Stimulated activated memory B cell treated with anti-CD40 and anti-IgM and Interleukin-4, amounts not matched to agents 10 μg/mL and 1 μg/mL and 100 μg/mL, for 72 hours (primary cell): Measurements from ENCODE around the gene ABHD12B.
"Not testable (repeated sequence)": the region's sequence is repeated elsewhere in the genome, so short reads cannot be mapped to it uniquely, and the experiment has no call there.

Source experiments
- ATAC-seq: fragments of 150-1000 bp; cut with Tn5 transposase; 2 replicates; pipeline ENCODE4 v1.10.0; 2021
- H3K27ac Mint-ChIP-seq: one replicate; pipeline ENCODE4 v1.8.0; 2022; ENCODE audit warnings: mild to moderate bottlenecking, mixed read lengths
- H3K27me3 Mint-ChIP-seq: one replicate; pipeline ENCODE4 v1.8.0; 2022; ENCODE audit warnings: mixed read lengths
- H3K36me3 Mint-ChIP-seq: one replicate; pipeline ENCODE4 v1.8.0; 2022; ENCODE audit warnings: mixed read lengths
- H3K4me1 Mint-ChIP-seq: one replicate; pipeline ENCODE4 v1.8.0; 2022; ENCODE audit warnings: mixed read lengths
- H3K4me3 Mint-ChIP-seq: one replicate; pipeline ENCODE4 v1.8.0; 2022; ENCODE audit warnings: mild to moderate bottlenecking, moderate library complexity, mixed read lengths
- H3K9me3 Mint-ChIP-seq: one replicate; pipeline ENCODE4 v1.8.0; 2022; ENCODE audit warnings: mixed read lengths

Gene ABHD12B

DNA sequence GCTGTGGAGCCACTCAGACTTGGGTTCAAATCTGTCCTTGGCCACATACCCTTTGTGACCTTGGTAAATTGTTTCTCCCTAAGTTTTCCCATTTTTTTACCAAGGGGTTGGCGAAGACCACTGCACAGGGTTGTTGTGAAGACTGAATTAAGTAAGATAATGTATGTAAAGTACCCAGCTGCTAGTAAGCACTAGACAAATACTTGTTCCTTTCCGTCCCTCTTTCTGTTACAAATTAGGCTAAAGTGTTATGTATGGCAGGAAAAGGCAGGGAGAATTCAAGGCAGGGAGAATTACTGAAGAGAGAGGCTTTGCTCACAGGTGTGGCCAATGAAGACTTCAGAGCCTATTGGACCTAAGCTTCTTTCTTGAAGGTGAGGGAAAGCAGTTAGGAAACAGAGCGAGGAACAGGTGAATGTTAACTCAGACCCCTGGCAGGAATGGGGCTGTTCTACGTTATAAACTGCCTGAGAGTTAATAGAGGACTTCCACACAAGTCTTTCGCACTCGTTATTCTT, 25.9 kb downstream of the ABHD12B start:
- Mint-ChIP-seq H3K4me3 (no peak overlapping the region), H3K9me3 (no peaks in the 10 kb centered on the region), H3K36me3 (no peaks in the 10 kb centered on the region), H3K27ac (no peak overlapping the region), H3K4me1 (peaks cover 7% of the 10 kb centered on the region), H3K27me3 (peaks cover 44% of the 10 kb centered on the region)
- no peak for ATAC-seq

DNA sequence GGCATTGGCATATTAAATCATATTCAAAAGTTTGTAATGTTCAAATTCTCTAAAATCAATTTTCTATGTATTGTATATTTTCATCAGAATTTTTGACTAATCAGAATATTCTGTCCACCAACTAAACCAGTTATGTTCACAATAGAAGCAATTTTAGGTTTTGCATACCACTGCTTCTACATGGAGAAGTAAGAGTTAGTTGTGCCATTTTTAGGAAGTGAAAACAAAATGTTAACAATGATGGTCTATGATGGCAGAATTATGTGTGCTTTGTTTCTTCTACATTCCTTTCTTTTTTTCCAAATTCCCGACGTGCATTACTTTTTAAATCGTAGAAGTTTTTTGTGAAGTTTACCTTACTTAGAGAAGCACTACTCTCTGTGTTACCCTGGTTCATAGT, 29.5 kb downstream of the ABHD12B start:
- H3K27ac Mint-ChIP-seq, result no peak overlapping the region
- no peaks in the 10 kb centered on the region for H3K36me3 Mint-ChIP-seq
- peaks cover 16% of the 10 kb centered on the region for H3K27me3 Mint-ChIP-seq
- peaks cover 7% of the 10 kb centered on the region for H3K4me1 Mint-ChIP-seq
- no peak for ATAC-seq
- H3K9me3 Mint-ChIP-seq, result peaks cover 4% of the 10 kb centered on the region
- no peak overlapping the region for H3K4me3 Mint-ChIP-seq

DNA sequence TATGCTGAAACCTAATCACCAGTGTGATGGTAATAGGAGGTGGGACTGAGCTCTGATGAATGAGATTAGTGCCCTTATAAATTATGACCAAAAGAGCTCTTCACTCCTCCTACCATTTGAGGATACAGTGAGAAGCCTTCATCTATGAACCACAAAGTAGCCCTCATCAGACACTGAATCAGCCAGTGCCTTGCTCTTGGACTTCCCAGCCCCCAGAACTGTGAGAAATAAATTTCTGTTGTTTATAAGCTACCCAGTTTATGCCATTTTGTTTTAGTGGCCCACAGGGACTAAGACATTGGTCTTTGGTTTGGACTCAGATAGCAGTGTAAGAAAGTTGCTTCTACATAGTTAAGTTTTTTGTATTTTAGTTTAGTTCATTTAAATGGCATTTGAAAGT, 32.9 kb downstream of the ABHD12B start:
- H3K36me3 Mint-ChIP-seq, result no peaks in the 10 kb centered on the region
- peaks cover 7% of the 10 kb centered on the region for H3K4me1 Mint-ChIP-seq
- H3K9me3 Mint-ChIP-seq, result peaks cover 4% of the 10 kb centered on the region
- no peak for ATAC-seq
- H3K27me3 Mint-ChIP-seq, result peaks cover 4% of the 10 kb centered on the region
- H3K27ac Mint-ChIP-seq, result no peak overlapping the region
- no peak overlapping the region for H3K4me3 Mint-ChIP-seq

DNA sequence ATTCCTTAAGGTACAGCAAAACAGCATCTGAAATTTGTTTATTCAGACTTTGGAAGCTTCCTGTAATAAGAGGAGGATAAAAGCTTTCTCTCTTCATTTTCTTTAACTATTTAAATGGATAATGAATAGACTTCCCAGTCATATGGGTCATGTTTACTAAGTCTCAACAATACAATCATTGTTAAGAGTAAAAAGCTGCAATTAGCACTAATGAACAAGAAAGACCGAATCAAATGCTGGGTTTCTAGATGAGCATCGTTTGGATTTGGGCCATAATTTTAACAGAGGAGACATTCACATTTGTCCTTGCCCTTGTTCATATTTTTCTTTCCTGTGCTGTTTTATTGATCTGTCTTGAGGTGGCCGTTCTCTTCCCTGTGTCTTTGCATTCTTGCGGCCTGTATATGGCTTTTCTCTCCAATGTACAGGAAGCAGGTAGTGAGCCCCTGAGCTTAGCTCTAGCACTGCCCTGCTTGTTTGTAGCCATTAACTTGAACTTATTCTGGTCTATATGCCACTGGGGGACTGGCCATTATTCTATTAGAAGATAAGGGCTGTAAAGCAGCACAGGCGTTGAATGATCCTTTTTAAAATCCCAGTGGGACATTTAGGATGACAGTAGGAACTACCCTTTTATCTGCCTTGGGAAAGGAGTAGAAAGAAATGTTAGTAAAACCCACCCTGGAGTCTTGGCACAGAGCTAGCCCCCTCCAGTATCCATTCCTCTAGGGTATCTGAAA, 34.6 kb downstream of the ABHD12B start:
- Mint-ChIP-seq H3K36me3 (no peaks in the 10 kb centered on the region), H3K27ac (no peak overlapping the region), H3K4me1 (no peaks in the 10 kb centered on the region), H3K9me3 (peaks cover 4% of the 10 kb centered on the region), H3K4me3 (no peak overlapping the region), H3K27me3 (peaks cover 18% of the 10 kb centered on the region)
- no peak for ATAC-seq

DNA sequence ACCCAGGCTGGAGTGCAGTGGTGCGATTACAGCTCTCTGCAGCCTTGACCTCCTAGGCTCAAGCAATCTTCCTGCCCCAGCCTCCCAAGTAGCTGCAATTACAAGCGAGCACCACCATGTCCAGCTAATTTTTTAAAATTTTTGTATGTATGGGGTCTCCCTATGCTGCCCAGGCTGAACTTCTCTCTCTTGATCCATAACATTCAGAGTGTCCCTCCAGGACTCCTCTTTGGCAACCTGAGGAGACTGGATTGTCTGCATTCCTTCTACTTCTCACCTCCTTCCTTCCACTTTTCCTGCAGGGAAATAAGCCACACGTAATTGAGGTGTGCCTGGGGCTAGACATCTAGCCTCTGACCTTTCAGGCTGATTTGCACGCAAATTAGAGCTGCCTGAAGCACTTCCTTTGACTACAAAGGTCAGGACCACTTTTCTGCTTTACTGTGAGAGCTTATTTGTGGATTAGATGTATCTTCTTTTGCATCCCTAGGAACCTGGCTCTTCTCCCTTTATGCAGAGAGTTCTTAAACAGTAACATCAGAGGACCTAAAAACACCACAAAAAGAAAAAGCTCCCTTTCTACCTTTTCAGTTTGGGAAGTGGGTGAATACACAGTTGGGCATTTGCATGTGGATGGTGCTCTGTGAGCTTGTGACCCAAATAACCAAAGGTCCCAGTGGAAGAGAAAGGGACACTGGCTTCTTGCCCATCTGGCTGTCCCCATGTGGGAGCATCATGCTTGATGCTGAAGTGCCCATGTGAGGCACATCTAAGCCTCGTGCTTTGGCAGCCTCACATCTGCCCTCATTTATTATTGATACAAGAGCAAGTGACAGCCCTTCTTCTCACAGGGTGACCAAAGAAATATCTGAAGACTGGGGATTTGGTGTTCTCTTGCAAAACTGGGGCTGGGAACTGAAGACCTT, 38.9 kb downstream of the ABHD12B start:
- H3K36me3 Mint-ChIP-seq, result no peaks in the 10 kb centered on the region
- no peak overlapping the region for H3K27ac Mint-ChIP-seq
- no peaks in the 10 kb centered on the region for H3K4me1 Mint-ChIP-seq

DNA sequence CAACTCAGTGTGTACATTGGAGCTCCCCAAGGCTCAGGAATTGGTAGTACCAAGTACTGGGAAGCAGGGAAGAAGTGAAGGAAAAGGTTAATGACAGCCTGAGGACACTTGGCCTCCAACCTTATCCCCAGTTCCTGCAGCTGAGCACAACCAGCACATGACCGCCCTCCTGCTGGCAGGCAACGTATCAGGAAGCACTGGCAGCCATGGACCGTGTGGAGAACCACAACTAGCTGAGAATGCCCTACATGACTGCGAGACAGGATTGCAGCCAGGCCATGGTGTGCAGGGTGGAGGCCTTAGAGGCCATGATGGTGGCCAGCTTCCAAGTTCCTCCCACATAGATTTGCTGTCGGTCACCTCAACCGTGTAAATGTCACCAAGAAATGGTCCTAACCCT, 45.6 kb downstream of the ABHD12B start:
- Mint-ChIP-seq H3K4me3 (no peak overlapping the region), H3K27me3 (peaks cover 12% of the 10 kb centered on the region), H3K9me3 (no peaks in the 10 kb centered on the region), H3K27ac (no peak overlapping the region), H3K4me1 (no peaks in the 10 kb centered on the region), H3K36me3 (no peaks in the 10 kb centered on the region)
- no peak for ATAC-seq

More for the DNA sequence above, 38.9 kb downstream of the ABHD12B start:
- ATAC-seq, result peak; percentile 20
- Mint-ChIP-seq H3K4me3 (no peak overlapping the region), H3K27me3 (peaks cover 23% of the 10 kb centered on the region), H3K9me3 (no peaks in the 10 kb centered on the region)

DNA sequence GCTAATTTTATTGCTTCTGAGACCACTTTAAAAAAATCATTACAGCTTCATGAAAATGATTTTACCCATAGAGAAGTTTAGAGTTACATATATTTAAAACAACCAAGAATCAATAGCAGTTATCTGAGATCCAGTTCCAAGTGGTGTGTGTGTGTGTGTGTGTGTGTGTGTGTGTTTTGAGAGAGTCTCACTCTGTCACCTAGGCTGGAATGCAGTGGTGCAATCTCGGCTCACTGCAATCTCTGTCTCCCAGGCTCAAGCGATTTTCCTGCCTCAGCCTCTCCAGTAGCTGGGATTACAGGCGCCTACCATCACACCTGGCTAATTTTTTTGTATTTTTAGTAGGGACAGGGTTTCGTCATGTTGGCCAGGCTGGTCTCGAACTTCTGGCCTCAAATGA, 47.7 kb downstream of the ABHD12B start:
- H3K9me3 Mint-ChIP-seq, H3K36me3 Mint-ChIP-seq, H3K27ac Mint-ChIP-seq, ATAC-seq, H3K4me1 Mint-ChIP-seq, H3K4me3 Mint-ChIP-seq: not testable (repeated sequence)
- peaks cover 18% of the 10 kb centered on the region for H3K27me3 Mint-ChIP-seq

DNA sequence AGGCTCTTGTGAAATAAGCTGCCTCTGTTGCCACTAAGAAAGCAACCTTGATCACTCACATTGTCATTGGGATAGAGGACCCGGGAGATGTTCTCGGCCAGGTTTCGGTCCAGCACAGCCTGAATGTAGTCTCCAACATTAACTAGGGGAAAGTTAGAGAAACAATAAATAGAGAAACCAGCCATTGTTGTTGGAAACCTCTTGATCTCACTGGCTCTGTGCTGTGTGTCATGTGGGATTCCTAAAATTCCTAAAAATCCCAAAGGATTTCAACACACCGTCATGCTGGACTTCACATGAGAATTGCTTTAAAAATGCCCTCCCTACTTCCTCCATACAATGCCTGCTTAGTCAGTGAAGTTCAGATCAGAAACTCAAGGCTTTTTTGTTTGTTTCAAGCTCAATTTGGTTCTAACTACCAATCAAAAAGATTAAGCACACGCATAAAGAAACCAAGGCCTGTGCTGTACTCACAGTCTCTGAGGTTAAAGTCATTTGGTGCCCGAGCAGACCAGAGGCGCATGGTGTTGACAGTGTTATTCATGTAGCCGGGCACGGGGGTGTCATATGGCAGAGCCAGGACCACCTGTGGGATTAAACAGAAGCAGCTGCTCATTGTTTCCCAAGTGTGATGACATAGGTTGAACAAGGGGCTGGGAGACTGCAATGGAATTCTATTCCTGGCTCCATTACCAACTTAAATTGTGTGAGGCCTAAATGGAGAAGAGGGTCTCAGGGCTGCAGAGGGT, 48.8 kb downstream of the ABHD12B start:
- ATAC-seq, result no peak
- Mint-ChIP-seq H3K9me3 (no peaks in the 10 kb centered on the region), H3K4me3 (no peak overlapping the region), H3K36me3 (no peaks in the 10 kb centered on the region), H3K4me1 (no peaks in the 10 kb centered on the region), H3K27me3 (peaks cover 19% of the 10 kb centered on the region), H3K27ac (no peak overlapping the region)

DNA sequence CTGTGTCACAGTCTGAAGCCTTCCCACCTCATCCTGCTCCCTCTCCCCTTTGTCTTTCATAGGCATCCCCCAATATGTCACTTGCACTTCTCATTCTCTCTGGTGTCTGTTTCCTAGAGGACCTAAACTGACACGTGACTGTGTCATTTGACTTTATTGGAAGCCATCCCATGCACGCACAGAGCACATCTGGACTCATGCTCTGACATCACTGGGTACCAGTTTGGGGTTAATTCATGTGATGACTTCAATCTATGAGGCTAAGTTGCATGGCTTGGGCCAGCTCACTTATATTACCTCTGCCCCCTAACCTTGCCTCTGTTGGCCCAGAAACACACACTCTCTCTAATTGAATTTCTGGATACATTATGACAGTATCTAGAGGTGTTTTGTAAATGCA, 51.0 kb downstream of the ABHD12B start:
- Mint-ChIP-seq H3K4me1 (no peaks in the 10 kb centered on the region), H3K27me3 (peaks cover 17% of the 10 kb centered on the region), H3K36me3 (no peaks in the 10 kb centered on the region), H3K27ac (no peak overlapping the region), H3K4me3 (no peak overlapping the region), H3K9me3 (no peaks in the 10 kb centered on the region)
- no peak for ATAC-seq

DNA sequence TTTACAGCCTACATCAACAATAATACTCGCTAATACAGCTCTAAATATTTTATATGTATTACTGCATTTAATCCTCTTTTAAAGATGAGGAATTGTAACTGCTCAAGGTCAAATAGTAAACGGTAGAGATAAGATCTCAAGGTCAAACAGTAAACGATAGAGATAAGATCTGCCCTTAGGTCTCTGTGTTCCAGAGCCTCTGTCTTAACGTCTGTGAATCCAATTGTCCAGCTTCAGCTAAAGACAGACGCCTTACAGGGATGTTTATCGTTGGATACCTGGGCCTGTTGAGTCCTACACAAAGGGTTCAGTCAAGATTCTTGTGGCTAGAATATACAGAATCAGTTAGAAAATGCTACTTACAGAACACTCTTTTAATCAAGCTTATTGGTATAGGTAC, 52.4 kb downstream of the ABHD12B start:
- no peak overlapping the region for H3K27ac Mint-ChIP-seq
- H3K27me3 Mint-ChIP-seq, result peaks cover 21% of the 10 kb centered on the region
- no peaks in the 10 kb centered on the region for H3K9me3 Mint-ChIP-seq
- no peak overlapping the region for H3K4me3 Mint-ChIP-seq
- H3K36me3 Mint-ChIP-seq, result no peaks in the 10 kb centered on the region
- ATAC-seq, result no peak
- no peaks in the 10 kb centered on the region for H3K4me1 Mint-ChIP-seq

DNA sequence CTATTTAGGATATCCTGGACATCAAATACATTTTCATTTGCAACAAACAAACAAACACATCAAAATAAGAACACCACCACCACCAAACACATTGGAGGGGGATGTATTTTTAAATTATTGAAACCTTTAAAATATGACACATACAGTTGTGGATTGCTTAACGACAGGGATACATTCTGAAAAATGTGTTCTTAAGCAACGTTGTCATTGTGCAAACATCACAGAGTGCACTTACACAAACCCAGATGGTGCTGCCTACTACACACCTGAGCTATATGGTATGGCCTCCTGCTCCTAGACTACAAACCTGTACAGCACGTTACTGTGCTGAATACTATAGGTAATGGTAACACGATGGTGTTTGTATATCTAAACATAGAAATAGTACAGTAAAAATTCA, 53.0 kb downstream of the ABHD12B start:
- Mint-ChIP-seq H3K27ac (no peak overlapping the region), H3K27me3 (peaks cover 24% of the 10 kb centered on the region), H3K4me3 (no peak overlapping the region), H3K9me3 (no peaks in the 10 kb centered on the region), H3K36me3 (no peaks in the 10 kb centered on the region), H3K4me1 (no peaks in the 10 kb centered on the region)
- no peak for ATAC-seq

DNA sequence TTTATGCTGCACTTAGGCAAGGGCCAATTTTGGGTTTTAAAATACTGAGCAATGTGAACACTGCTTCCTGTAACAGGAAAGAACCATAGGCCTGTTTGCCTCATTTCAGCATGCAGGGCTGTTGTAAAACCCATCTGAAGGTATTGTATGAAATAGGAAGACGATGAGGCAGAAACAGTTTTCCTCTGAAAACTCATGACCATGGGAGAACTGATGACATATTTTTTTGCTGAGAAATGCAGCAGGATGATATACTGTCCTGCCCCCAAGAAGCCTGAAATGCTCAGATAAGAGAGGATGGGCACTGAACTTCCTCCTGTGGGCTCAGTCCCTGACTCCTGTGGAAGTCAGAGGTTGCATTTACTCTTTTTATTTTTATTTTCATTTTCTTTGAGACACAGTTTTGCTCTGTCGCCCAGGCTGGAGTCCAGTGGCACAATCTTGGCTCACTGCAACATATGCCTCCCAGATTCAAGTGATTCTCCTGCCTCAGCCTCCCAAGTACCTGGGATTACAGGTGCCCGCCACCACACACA, 55.1 kb downstream of the ABHD12B start:
- H3K36me3 Mint-ChIP-seq, result no peaks in the 10 kb centered on the region
- no peak for ATAC-seq
- no peaks in the 10 kb centered on the region for H3K9me3 Mint-ChIP-seq
- no peak overlapping the region for H3K4me3 Mint-ChIP-seq
- H3K4me1 Mint-ChIP-seq, result no peaks in the 10 kb centered on the region
- peaks cover 24% of the 10 kb centered on the region for H3K27me3 Mint-ChIP-seq
- no peak overlapping the region for H3K27ac Mint-ChIP-seq

DNA sequence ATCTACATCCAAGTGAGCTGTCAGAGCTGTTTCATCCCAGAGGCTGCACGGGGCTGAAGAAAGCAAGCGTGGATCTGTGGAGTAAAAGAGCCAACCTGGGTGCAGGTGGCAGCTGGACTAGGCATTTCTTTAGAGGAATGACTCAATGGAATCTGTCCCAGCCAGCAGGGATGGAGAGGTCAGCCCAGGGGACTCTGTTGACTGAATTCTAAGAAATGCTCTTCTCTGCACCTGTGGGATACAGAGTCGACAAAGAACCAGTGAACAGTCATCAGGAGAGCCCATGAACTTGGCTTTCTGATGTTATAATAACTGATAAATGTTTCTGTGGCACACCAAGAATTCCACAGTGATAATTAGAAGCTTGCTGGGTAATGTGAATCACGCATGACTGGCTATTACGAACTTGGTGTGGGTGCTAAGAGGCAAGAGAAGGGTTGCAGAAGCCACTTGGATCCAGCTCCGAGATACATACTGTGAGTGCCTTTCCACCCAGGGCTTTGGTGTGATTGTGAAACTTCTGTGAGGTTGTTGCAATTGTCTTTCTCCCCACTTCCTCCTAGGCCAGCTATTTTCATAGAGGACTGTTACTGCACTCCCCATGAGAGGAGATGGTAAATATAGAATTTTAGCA, 56.3 kb downstream of the ABHD12B start:
- peaks cover 19% of the 10 kb centered on the region for H3K27me3 Mint-ChIP-seq
- no peak for ATAC-seq
- H3K27ac Mint-ChIP-seq, result no peak overlapping the region
- no peaks in the 10 kb centered on the region for H3K36me3 Mint-ChIP-seq
- H3K9me3 Mint-ChIP-seq, result no peaks in the 10 kb centered on the region
- H3K4me3 Mint-ChIP-seq, result no peak overlapping the region
- no peaks in the 10 kb centered on the region for H3K4me1 Mint-ChIP-seq

DNA sequence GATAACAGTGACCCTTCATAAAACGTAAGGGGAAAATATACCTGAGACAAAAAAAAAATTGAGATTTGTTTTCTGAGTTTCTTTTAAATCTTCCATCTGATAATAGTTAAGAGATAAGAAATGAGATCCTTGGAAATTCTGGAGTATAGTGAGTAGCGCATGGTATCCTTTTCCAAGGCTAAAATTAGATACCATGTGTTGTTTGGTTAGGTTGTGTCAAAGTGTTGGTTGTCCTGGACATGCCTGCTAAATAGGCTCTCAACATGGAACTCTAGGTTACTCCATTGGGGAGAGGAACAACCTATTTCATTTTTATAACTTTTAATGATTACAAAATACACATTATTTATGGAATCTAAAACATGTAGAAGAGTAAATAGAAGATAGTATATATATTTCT, 57.7 kb downstream of the ABHD12B start:
- H3K9me3 Mint-ChIP-seq, result no peaks in the 10 kb centered on the region

More for the DNA sequence above, 57.7 kb downstream of the ABHD12B start:
- H3K4me3 Mint-ChIP-seq, result no peak overlapping the region
- no peaks in the 10 kb centered on the region for H3K4me1 Mint-ChIP-seq
- H3K27ac Mint-ChIP-seq, result no peak overlapping the region
- ATAC-seq, result no peak
- H3K36me3 Mint-ChIP-seq, result no peaks in the 10 kb centered on the region
- H3K27me3 Mint-ChIP-seq, result peaks cover 31% of the 10 kb centered on the region
